HepG2 (cell line): Measurements from ENCODE around the gene CLEC20A. TPM values are rescaled to one million over a fixed set of nuclear protein-coding genes. Genes with fewer than 3 reads are reported as not detected.

ENCODE experiments used
- ATAC-seq: fragments of 200-7000 bp; cut with Tn5 transposase; 3 replicates; pipeline ENCODE4 v1.9.1; 2020; ENCODE audit warnings: mild to moderate bottlenecking, moderate library complexity
- BruUV-seq: library from RNA; stranded (reverse); fragments of 400-500 nt; replicated peaks from 2 replicates; lab custom pipeline; 2021; lab: Mats Ljungman, UMichigan
- CTCF ChIA-PET: fragments of 300-600 bp; formaldehyde crosslinking; extraction: SDS; loops from one replicate; lab custom pipeline; 2021; ENCODE audit warnings: low total read pairs, inconsistent platforms, low intra/inter-chr PET ratio; lab: Yijun Ruan, JAX
- POLR2A ChIA-PET: fragments of 350-600 bp; sonication (Branson Sonifier 250); formaldehyde crosslinking; loops from one replicate; lab custom pipeline; 2020; ENCODE audit warnings: antibody characterized with exemption, inconsistent platforms; lab: Yijun Ruan, JAX
- DNase-seq: peaks from one replicate; pipeline ENCODE4 v3.0.0-alpha.2; 2015; ENCODE audit warnings: low spot score
- FAIRE-seq: peaks from 3 replicates; lab custom pipeline; 2011; peaks lifted over from hg19 to GRCh38; lab: Jason Lieb, UNC
- H2AFZ ChIP-seq: one replicate; pipeline ENCODE4 v1.6.1; 2011; ENCODE audit warnings: low read length, inconsistent platforms
- H3K27ac ChIP-seq: fragments of 300-600 bp; 3 replicates; pipeline ENCODE4 v1.8.0; 2011; ENCODE audit warnings: mixed run types, mild to moderate bottlenecking, mixed read lengths, low read length, inconsistent platforms; ENCODE audit not compliant: insufficient read depth; ENCODE audit errors: extremely low read length
- H3K27me3 ChIP-seq, 2 experiments: fragments of 200-600 bp in 1 of 2; 2 replicates in 1 of 2; 3 replicates in 1 of 2; pipeline versions ENCODE4 v1.6.0 to v1.8.0; 2011; ENCODE audit warnings: low read length in 2 of 2, mild to moderate bottlenecking in 2 of 2, moderate library complexity in 2 of 2, inconsistent platforms in 1 of 2; ENCODE audit not compliant: insufficient read depth in 2 of 2, control insufficient read depth in 1 of 2
- H3K36me3 ChIP-seq, 2 experiments: fragments of 200-600 bp in 1 of 2; replicated peaks in 1 of 2; 2 replicates in 1 of 2; 3 replicates in 1 of 2; pipeline versions ENCODE4 v1.5.1 to v1.8.0; 2011; ENCODE audit warnings: low read length in 2 of 2, inconsistent platforms in 1 of 2; ENCODE audit not compliant: insufficient read depth in 2 of 2, control insufficient read depth in 1 of 2
- H3K4me1 ChIP-seq: 2 replicates; pipeline ENCODE4 v1.5.1; 2012; ENCODE audit warnings: low read length, inconsistent platforms; ENCODE audit not compliant: insufficient read depth
- H3K4me2 ChIP-seq: 2 replicates; pipeline ENCODE4 v1.6.0; 2011; ENCODE audit warnings: low read depth, low read length, inconsistent platforms
- H3K4me3 ChIP-seq, 3 experiments: fragments of 200-600 bp in 1 of 3; sonication (generic), shearing (Covaris generic) in 1 of 3; replicated peaks in 1 of 3; 2 replicates each; pipeline ENCODE4 v1.5.1; 2011 to 2016; ENCODE audit warnings: low read length in 3 of 3, inconsistent platforms in 2 of 3, low read depth in 2 of 3, mild to moderate bottlenecking in 2 of 3, control low read depth in 1 of 3, mixed read lengths in 1 of 3; ENCODE audit not compliant: insufficient read depth in 1 of 3
- H3K79me2 ChIP-seq: one replicate; pipeline ENCODE4 v1.6.1; 2011; ENCODE audit warnings: low read length, inconsistent platforms; ENCODE audit not compliant: insufficient read depth
- H3K9ac ChIP-seq: 2 replicates; pipeline ENCODE4 v1.6.0; 2011; ENCODE audit warnings: mild to moderate bottlenecking, low read depth, low read length, inconsistent platforms; ENCODE audit not compliant: insufficient read depth
- H3K9me3 ChIP-seq: 2 replicates; pipeline ENCODE4 v1.5.1; 2012; ENCODE audit warnings: mild to moderate bottlenecking, low read length
- H4K20me1 ChIP-seq: 2 replicates; pipeline ENCODE4 v1.6.0; 2011; ENCODE audit warnings: inconsistent platforms, mild to moderate bottlenecking, low read length, moderate library complexity; ENCODE audit not compliant: insufficient read depth
- AHDC1 ChIP-seq: sonication (generic); formaldehyde crosslinking; IDR thresholded peaks from 2 replicates; pipeline ENCODE4 v1.5.1; 2020; ENCODE audit warnings: mild to moderate bottlenecking, missing genetic modification reagents, borderline replicate concordance
- CHD2 ChIP-seq: IDR thresholded peaks from 2 replicates; pipeline ENCODE4 v1.6.1; 2011; ENCODE audit warnings: low read depth, low read length, improper control_type of control experiment
- MAFG ChIP-seq: sonication (generic); formaldehyde crosslinking; IDR thresholded peaks from 2 replicates; pipeline ENCODE4 v1.5.1; 2020; ENCODE audit warnings: mild to moderate bottlenecking, missing genetic modification reagents
- MLLT10 ChIP-seq: sonication (generic); formaldehyde crosslinking; IDR thresholded peaks from 2 replicates; pipeline ENCODE4 v1.4.0; 2020; ENCODE audit warnings: missing genetic modification reagents
- MLX ChIP-seq: IDR thresholded peaks from 2 replicates; pipeline ENCODE4 v1.6.1; 2016
- MYPOP ChIP-seq: sonication (generic); formaldehyde crosslinking; IDR thresholded peaks from 2 replicates; pipeline ENCODE4 v1.8.1; 2023; ENCODE audit warnings: mild to moderate bottlenecking, moderate library complexity, missing genetic modification reagents
- NCOA1 ChIP-seq: sonication (generic); formaldehyde crosslinking; IDR thresholded peaks from 2 replicates; pipeline ENCODE4 v1.9.0; 2021; ENCODE audit warnings: missing genetic modification reagents
- NCOR1 ChIP-seq: fragments of 200-600 bp; sonication (generic); IDR thresholded peaks from 2 replicates; pipeline ENCODE4 v1.7.0; 2017; ENCODE audit warnings: antibody characterized with exemption, low read length, borderline replicate concordance
- PAF1 ChIP-seq: IDR thresholded peaks from 2 replicates; pipeline ENCODE4 v1.6.1; 2016; ENCODE audit warnings: missing genetic modification reagents, missing compliant biosample characterization
- PRMT3 ChIP-seq: sonication (generic); formaldehyde crosslinking; IDR thresholded peaks from 2 replicates; pipeline ENCODE4 v1.8.1; 2022; ENCODE audit warnings: low read depth, mild to moderate bottlenecking, moderate library complexity, missing genetic modification reagents, borderline replicate concordance
- ZNF224 ChIP-seq: sonication (generic); formaldehyde crosslinking; IDR thresholded peaks from 2 replicates; pipeline ENCODE4 v1.5.0; 2020; ENCODE audit warnings: mild to moderate bottlenecking, missing genetic modification reagents
- ZNF263 ChIP-seq: sonication (generic); formaldehyde crosslinking; IDR thresholded peaks from 2 replicates; pipeline ENCODE4 v1.4.0; 2020; ENCODE audit warnings: missing genetic modification reagents
- ZNF331 ChIP-seq: sonication (generic); formaldehyde crosslinking; IDR thresholded peaks from 2 replicates; pipeline ENCODE4 v1.4.0; 2020; ENCODE audit warnings: missing genetic modification reagents
- ZNF431 ChIP-seq: sonication (generic); formaldehyde crosslinking; IDR thresholded peaks from 2 replicates; pipeline ENCODE4 v1.9.0; 2022; ENCODE audit warnings: missing genetic modification reagents, low read depth, mild to moderate bottlenecking, borderline replicate concordance
- ZNF451 ChIP-seq: sonication (generic); formaldehyde crosslinking; IDR thresholded peaks from 2 replicates; pipeline ENCODE4 v1.5.0; 2020; ENCODE audit warnings: mild to moderate bottlenecking, missing genetic modification reagents
- ZNF782 ChIP-seq: sonication (generic); formaldehyde crosslinking; IDR thresholded peaks from 2 replicates; pipeline ENCODE4 v1.4.0; 2020; ENCODE audit warnings: missing genetic modification reagents, mild to moderate bottlenecking, borderline replicate concordance
- ZNF879 ChIP-seq: sonication (generic); formaldehyde crosslinking; IDR thresholded peaks from 2 replicates; pipeline ENCODE4 v1.8.1; 2023; ENCODE audit warnings: missing genetic modification reagents
- WGBS: methylation state at CpG from one replicate; pipeline ENCODE4 v1.1.6; 2017; ENCODE audit warnings: low lambda C conversion rate; 5-methylcytosine and 5-hydroxymethylcytosine counted together
- in situ Hi-C: cut with HindIII; loops from 2 replicates; pipeline ENCODE4 v1.10.0; 2017; ENCODE audit warnings: low pct_unique_long_range_greater_than_20kb; ENCODE audit not compliant: extremely low pct_ligation_motif_present
- intact Hi-C: fragments of 100-400 bp; cut with micrococcal nuclease; formaldehyde crosslinking; loops from one replicate; pipeline ENCODE4 v1.10.0; 2022; ENCODE audit not compliant: unreplicated experiment
- polyA plus RNA-seq, 8 experiments: library from polyadenylated mRNA; depleted of rRNA in 3 of 8; stranded (reverse) in 7 of 8; unstranded in 1 of 8; fragments of >200 nt; fragmentation: Illumina TruSeq in 4 of 8; extraction: Trizol in 4 of 8; gene quantifications; 2 replicates each; pipeline versions ENCODE4 v1.2.1 to v1.2.3, GENCODE V29; 2011 to 2016; ENCODE audit warnings: low read depth in 4 of 8, missing spikeins in 1 of 8, mixed read lengths in 1 of 8; ENCODE audit not compliant: insufficient read depth in 1 of 8
- total RNA-seq, 5 experiments: library from RNA; depleted of rRNA; stranded (reverse); fragments of >200 nt; fragmentation: Illumina TruSeq; extraction: Trizol; gene quantifications; 2 replicates each; pipeline ENCODE4 v1.2.3, GENCODE V29; 2016; ENCODE audit warnings: low read depth in 1 of 5

Gene CLEC20A
- total and polyA plus RNA-seq, 2 of the 13 experiments (the other 11 are each of a cell fraction or from before 2014, with no cell fraction given): not detected

GRCh38 chr1:178472531-178472930 is 24.2 kb downstream of the CLEC20A start (continued):
- TF ChIP-seq MYPOP (CRISPR knock-in tag) (no peak), ZNF431 (CRISPR knock-in tag) (no peak), ZNF224 (CRISPR knock-in tag) (no peak), MLLT10 (CRISPR knock-in tag) (no peak)

GRCh38 chr1:178470411-178470960 is 26.3 kb downstream of the CLEC20A start:
- FAIRE-seq (no peak), DNase-seq (no peak), ATAC-seq (no peak)
- no TSS peak for BruUV-seq
- Histone ChIP-seq H3K4me2 (no peak overlapping the region), H3K4me3 (no peak overlapping the region), H3K27me3 (no peaks in the 10 kb centered on the region), H3K9ac (no peak overlapping the region), H2AFZ (no peak overlapping the region), H4K20me1 (no peaks in the 10 kb centered on the region), H3K79me2 (no peaks in the 10 kb centered on the region), H3K27ac (no peak overlapping the region), H3K36me3 (peaks cover 1 to 9% of the 10 kb centered on the region in 2 experiments; a peak in 3 of 5 replicates), H3K4me1 (no peaks in the 10 kb centered on the region), H3K9me3 (no peaks in the 10 kb centered on the region)
- in situ Hi-C loops: no loop called here
- intact Hi-C loops: no loop called here
- CTCF ChIA-PET: no interaction called here
- WGBS: 90% methylated on average over 5 of the region's 5 CpGs
- POLR2A ChIA-PET: no interaction called here
- TF ChIP-seq ZNF879 (CRISPR knock-in tag): no peak
- no peak for TF ChIP-seq NCOR1
- TF ChIP-seq CHD2: no peak
- TF ChIP-seq ZNF331: no peak
- TF ChIP-seq AHDC1 (CRISPR knock-in tag): no peak
- no peak for TF ChIP-seq PAF1 (CRISPR knock-in tag)
- no peak for TF ChIP-seq PRMT3
- TF ChIP-seq ZNF263 (CRISPR knock-in tag): no peak
- no peak for TF ChIP-seq ZNF451 (CRISPR knock-in tag)
- TF ChIP-seq NCOA1 (CRISPR knock-in tag): no peak
- no peak for TF ChIP-seq MLX (CRISPR knock-in tag)
- no peak for TF ChIP-seq ZNF782
- no peak for TF ChIP-seq MAFG
